ENCODE results near the gene C10orf105.

The C10orf105 gene, protein sequence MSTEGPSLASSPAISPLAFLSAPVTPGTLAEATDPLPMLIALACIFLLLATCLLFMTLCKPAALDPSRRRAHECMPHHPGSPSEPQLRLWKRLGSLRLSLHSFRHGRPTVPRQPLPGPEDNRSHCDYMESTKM

DNA sequence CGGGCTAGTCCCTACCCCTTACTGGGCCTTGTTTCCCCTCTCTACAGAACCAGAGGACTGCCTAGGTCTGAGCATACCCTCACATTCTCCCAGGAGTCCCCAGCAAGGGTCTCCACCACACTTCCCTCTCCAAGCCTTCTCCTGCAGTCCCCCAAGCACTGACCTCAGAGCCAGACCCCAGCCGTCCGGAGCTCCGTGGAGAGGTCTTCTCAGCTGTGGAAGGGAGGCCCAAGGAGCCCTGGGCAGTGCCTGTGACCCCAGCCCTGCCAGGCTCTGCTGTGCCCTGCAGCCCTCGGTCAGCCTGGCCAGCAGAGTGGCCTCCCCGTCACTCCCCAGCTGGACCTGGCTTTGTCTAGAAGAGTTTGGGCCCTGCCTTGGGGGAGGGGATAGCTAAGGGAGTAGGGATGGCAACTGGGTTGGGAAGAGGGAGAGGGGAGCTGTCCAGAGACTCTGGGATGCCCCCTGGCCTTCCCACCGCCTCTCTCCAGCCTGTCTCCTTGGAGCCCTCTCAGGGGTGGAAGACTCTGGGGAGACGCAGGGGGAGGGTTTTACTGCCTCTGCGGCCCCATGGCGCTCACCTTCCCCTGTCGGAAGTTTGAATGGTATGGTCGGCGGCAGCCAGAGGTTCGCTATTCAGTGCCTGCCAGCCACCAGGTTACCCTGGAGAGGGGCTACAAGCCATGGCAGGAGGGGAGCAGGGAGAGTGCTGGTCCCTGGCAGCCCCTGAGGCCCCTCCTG, at the start of gene C10orf105:
Gene C10orf105, minus strand, starts transcription at position 315 of the 738 bp plus-strand sequence. CDS start 3,441 bp downstream, outside the sequence.
- TF ChIP-seq, protein P1, sequence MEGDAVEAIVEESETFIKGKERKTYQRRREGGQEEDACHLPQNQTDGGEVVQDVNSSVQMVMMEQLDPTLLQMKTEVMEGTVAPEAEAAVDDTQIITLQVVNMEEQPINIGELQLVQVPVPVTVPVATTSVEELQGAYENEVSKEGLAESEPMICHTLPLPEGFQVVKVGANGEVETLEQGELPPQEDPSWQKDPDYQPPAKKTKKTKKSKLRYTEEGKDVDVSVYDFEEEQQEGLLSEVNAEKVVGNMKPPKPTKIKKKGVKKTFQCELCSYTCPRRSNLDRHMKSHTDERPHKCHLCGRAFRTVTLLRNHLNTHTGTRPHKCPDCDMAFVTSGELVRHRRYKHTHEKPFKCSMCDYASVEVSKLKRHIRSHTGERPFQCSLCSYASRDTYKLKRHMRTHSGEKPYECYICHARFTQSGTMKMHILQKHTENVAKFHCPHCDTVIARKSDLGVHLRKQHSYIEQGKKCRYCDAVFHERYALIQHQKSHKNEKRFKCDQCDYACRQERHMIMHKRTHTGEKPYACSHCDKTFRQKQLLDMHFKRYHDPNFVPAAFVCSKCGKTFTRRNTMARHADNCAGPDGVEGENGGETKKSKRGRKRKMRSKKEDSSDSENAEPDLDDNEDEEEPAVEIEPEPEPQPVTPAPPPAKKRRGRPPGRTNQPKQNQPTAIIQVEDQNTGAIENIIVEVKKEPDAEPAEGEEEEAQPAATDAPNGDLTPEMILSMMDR (IDR thresholded peaks at IDR 0.05; ENCODE audit: low read depth, low read length, missing control alignments): no peak
- H3K4me3 ChIP-seq (ENCODE audit: low read depth, low read length): no peak within 1 kb of the TSS
- no peak for DNase-seq (ENCODE audit: low read depth)

DNA sequence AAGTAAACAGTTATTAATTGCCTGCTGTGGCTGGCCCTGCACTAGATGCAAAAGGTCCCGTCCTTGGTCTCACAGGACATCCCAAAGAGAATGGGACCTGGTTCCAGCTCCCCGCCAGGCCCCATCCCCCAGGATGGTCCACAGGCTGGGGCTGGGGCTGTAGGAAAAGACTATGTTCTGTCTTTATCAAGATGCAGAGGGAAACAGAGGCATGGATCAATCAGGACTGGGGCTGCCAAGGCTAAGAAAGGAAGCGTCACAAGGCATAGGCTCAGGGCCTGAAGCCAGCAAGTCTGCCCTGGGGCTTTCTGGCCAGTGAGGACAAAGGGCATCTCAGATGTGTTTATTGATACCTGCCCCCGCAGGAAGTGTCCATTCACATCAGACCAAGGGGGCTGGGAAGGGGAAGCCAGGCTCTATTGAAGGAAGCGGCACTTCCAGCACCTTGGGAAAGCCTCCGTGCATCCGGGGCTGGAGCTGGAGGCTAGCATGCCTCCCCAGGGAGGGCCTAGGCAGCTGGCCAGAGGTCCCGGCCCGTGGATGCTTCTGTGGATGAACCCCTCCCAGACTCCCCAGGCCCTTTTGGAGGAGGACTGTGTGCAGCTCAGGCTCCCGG, 48.0 kb upstream of the C10orf105 start:
- no peak for DNase-seq (ENCODE audit: low read depth)
- TF ChIP-seq, protein P1 (IDR thresholded peaks at IDR 0.05; ENCODE audit: low read depth, low read length, missing control alignments): no peak
- no peak overlapping the region for H3K4me3 ChIP-seq (ENCODE audit: low read depth, low read length)

DNA sequence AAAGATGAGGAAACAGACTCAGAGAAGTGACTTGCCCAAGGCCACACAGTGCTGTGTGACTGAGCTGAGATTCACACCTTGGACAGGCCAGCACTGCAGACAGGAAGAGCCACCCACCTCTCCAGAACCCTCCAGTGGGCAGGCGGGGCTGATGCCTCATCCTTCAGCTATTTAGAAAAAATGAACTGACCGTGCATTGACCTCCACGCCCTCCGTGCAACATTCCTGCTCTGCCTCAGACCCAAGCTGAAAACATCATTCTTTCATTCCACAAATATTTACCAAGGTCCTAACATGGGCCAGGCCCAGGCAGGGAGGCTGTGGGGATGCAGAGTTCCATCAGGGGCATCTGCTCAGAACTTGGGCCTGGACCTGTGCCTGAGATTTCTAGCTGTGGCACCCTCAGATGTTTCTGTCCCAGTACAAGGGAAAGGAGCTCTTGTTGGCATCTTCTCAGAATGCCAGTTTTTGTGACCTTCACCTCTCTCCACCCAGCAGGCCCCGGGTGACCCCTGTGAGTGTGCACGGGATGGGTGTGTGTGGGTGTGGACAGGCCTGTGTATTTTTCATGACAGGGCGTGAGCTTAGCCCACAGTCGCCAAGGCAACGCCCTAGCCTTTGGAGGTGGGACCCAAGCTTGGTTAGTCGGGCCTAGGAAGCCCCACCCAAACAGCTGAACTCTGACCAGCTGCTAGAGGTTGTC, 47.3 kb upstream of the C10orf105 start:
- TF ChIP-seq, protein P1 (IDR thresholded peaks at IDR 0.05; ENCODE audit: low read depth, low read length, missing control alignments): no peak
- no peak overlapping the region for H3K4me3 ChIP-seq (ENCODE audit: low read depth, low read length)
- peak; percentile 47 for DNase-seq (ENCODE audit: low read depth)

DNA sequence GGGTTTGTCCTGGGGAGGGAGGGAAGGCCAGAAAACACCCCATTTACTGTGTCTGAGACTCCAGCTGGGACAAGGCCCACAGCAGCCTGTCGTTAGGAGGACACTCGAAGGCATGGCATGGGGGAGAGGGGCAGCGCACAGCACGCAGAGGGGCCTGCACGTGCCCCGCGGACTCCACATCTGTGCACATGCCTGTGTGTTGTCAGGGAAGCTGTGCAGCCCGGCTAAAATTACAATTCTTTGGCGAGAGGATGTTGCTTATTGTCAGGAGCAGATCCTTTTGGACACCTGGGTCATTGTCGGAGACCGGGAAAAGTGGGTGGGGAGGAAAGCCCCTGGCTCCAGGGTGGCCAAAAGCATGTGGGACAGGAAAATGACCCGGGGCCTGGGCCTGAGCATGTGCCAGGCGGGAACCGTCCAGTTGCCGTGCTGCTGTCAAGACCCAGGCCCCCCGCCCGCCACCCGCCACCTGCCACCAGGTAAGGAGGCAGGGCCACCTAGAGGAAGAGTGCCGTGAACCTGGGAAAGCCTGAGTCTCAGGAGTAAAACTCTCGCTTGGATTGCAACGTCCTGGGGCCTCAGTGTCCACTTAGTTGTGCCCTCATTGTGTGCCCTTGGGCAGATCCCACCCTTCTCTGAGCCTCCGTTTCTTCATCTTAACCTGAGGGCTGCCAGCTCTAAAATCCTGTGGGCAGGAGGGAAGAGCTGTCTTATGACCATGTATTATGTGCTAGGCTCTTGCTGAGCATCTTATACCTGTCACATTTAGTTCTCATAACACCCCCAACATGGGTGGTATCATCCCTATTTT, 46.5 kb upstream of the C10orf105 start:
- DNase-seq (ENCODE audit: low read depth): no peak
- H3K4me3 ChIP-seq (ENCODE audit: low read depth, low read length): no peak overlapping the region
- TF ChIP-seq, protein P1 (IDR thresholded peaks at IDR 0.05; ENCODE audit: low read depth, low read length, missing control alignments): no peak

DNA sequence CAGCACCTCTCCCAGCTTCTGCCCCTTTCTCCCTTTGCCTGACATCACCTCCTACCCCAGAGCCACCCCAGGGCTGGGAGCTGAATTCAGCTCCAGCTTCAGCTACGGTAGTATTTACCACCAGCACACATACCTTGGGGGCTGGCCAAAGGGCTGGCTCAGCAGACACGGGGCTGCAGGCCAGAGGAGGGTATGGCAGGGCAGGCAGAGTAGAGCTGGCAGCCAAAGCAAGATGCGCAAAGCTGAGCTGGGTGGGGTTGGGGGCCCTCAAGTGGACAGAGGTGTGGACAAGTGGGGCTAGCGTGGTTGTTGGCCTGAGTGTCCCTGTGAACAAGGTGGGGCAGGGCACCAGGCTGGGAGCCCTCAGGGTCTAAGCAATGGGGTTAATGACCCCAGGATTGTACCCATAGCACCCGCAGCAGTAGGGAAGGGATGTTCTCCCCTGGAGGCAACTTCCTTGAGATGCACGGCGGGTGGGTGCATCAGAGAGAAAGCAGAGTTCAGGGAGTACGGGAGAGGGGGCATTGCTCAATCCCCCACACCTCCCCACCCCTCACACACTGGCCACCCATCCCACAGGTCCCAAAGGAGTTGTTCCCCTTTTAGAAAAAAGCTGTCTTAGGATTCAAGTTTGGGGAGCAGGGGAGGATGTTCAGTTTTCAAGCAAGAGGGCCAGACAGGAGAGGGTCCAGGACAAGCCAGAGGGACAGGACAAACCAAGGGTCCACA, 45.8 kb upstream of the C10orf105 start:
- DNase-seq (ENCODE audit: low read depth): no peak
- H3K4me3 ChIP-seq (ENCODE audit: low read depth, low read length): no peak overlapping the region
- TF ChIP-seq, protein P1 (IDR thresholded peaks at IDR 0.05; ENCODE audit: low read depth, low read length, missing control alignments): no peak

All from GM12864 (cell line).